ENCODE data around the gene PCNX2.

GRCh38 chr1:233230011-233230410 lies 65.5 kb downstream of the PCNX2 start:
- no peak for TF ChIP-seq CTCF (tag by site-specific recombination; IDR thresholded peaks at IDR 0.05)
- no peak for TF ChIP-seq ZNF24 (tag by site-specific recombination; IDR thresholded peaks at IDR 0.05)
- TF ChIP-seq REST (tag by site-specific recombination; IDR thresholded peaks at IDR 0.05), result no peak
- no peak for TF ChIP-seq ZNF514 (tag by site-specific recombination; IDR thresholded peaks at IDR 0.05)
- TF ChIP-seq KLF9 (tag by site-specific recombination; IDR thresholded peaks at IDR 0.05; ENCODE audit: low read depth), result no peak
- no peak for TF ChIP-seq AEBP2 (tag by site-specific recombination; IDR thresholded peaks at IDR 0.05; ENCODE audit: borderline replicate concordance)
- TF ChIP-seq ZNF239 (tag by site-specific recombination; IDR thresholded peaks at IDR 0.05), result no peak
- no peak for TF ChIP-seq MYNN (tag by site-specific recombination; IDR thresholded peaks at IDR 0.05; ENCODE audit: borderline replicate concordance)
- no peak for TF ChIP-seq ZNF518A (tag by site-specific recombination; conservative IDR thresholded peaks at IDR 0.05; ENCODE audit: low read depth)
- TF ChIP-seq ZEB2 (tag by site-specific recombination; IDR thresholded peaks at IDR 0.05), result no peak
- TF ChIP-seq KLF8 (tag by site-specific recombination; IDR thresholded peaks at IDR 0.05), result no peak
- TF ChIP-seq ZNF146 (tag by site-specific recombination; IDR thresholded peaks at IDR 0.05), result no peak
